T47D (cell line): ENCODE results near the gene ATP5F1E.
"Not testable (repeated sequence)": the region's sequence is repeated elsewhere in the genome, so short reads cannot be mapped to it uniquely, and the experiment has no call there.

Source experiments
- DNase-seq, 2 experiments: peaks; one replicate each; pipeline versions ENCODE4 v3.0.0 to v3.0.0-alpha.2; 2011 to 2012; ENCODE audit warnings: low read depth in 1 of 2, low spot score in 1 of 2
- JUND ChIP-seq: IDR thresholded peaks from 2 replicates; pipeline ENCODE4 v1.6.1; 2012; ENCODE audit warnings: low read depth
- in situ Hi-C: cut with HindIII; loops from 2 replicates; pipeline ENCODE4 v1.10.0; 2016; ENCODE audit warnings: low sequenced_read_pairs, low pct_unique_long_range_greater_than_20kb

ATP5F1E gene

DNA sequence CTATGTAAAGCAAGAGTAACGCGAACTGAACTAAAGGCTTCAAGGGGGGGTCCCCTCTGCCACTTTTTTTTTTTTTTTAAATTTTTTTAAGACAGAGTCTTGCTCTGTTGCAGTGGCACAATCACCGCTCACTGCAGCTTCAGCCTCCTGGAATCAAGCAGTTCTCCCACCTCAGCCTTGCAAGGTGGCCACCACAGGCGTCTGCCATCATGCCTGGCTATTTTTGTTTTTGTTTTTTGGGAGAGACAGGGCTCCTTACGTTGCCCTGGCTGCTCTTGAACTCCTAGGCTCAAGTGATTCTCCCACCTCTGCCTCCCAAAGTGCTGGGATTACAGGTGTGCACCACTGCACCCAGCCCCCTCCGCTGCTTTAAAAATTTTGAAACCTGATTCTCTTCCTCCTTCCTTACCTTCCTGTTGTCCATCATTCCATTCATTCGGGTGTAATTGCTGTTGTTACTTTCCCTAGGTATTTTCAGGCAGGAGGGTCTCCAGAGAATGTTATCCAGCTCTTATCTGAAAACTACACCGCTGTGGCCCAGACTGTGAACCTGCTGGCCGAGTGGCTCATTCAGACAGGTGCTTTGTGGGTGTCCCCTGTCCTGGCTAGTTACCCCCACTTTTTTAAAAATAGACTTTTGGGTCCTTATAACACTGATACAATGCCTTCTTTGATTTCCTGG, 45.7 kb downstream of the ATP5F1E start:
- DNase-seq: no peak
- no peak for TF ChIP-seq JUND
- in situ Hi-C loops: no loop called here

DNA sequence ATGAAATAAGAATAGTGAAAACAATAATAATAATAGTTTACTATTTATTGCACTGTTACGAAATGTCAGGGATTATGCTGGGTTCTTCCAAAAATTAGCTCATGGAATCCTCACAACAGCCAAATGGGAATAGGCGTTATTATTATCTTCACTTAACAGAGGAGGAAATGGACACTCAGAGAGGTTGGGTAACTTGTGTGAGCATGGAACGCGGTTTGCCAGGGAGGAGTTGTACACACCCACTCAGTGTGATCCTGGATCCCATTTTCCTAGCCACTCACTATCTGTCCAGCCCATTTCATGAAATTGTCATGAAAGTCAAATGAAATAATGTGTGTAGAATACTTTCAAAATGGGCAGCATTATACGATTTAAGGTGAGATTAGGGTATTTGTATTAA, 46.5 kb downstream of the ATP5F1E start:
- DNase-seq: no peak
- no peak for TF ChIP-seq JUND
- in situ Hi-C loops: no loop called here

DNA sequence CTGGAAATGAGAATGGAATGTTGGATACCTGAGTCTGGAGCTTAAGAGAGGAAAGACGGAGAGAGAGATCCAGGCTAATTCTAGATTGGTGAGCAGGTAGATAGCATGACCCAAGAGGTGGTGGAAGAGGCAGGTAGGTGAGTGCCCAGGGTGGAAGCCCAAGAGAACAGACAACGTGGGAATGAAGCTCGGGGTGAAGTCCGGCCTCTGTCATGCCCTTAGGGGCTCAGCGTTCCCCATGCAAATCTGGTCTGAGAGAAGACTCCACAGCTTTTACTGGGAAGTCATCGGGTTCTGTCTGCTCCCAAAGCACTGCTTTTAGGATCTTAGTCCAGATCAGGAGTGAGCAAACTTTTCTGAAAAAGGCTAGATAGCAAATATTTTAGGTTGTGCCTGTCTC, 47.4 kb downstream of the ATP5F1E start:
- no peak for TF ChIP-seq JUND
- in situ Hi-C loops: no loop called here
- DNase-seq: no peak

DNA sequence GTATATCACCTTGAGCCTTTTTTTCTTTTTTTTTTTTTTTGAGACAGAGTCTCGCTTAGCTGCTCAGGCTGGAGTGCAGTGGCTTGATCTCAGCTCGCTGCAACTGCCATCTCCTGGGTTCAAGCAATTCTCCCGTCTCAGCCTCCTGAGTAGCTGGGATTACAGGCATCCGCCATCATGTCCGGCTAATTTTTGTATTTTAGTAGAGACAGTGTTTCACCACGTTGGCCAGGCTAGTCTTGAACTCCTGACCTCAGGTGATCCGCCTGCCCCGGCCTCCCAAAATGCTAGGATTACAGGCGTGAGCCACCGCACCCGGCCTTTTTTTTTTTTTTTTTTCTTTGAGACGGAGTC, 49.0 kb downstream of the ATP5F1E start:
- in situ Hi-C loops, DNase-seq: not testable (repeated sequence)

DNA sequence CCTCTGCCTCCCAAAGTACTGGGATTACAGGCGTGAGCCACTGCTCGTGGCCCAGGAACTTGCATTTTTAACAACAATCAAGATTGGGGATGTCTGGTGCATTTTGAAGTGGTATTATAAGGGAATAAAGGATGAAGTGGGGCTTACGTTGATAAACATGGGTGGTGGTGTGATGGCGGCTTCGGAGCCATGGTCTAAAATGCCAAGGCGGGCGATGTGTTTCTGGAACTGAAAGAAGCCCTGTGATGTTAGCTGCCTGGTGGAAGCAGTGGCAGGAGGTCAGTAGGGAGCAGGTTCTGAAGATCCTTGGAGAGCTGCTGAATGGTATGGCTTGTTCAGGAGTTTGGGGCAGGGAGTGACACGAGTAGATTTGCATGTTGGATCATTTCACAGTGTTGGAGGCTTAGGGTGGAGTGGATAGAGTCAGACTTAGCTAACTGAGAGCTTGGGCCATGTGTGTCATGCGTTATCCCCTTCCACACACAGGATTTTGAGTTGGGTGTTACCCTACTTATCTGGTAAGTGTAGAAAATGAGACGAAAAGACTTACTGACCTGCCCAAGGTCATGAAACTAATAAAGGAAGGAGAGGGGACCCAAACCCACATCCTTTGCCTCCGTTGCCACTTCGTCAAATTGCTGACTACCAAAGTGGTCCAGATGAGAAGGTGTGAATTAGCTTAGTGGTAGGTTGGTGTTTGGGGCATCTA, 49.6 kb downstream of the ATP5F1E start:
- no peak for TF ChIP-seq JUND
- in situ Hi-C loops: no loop called here
- DNase-seq: no peak

DNA sequence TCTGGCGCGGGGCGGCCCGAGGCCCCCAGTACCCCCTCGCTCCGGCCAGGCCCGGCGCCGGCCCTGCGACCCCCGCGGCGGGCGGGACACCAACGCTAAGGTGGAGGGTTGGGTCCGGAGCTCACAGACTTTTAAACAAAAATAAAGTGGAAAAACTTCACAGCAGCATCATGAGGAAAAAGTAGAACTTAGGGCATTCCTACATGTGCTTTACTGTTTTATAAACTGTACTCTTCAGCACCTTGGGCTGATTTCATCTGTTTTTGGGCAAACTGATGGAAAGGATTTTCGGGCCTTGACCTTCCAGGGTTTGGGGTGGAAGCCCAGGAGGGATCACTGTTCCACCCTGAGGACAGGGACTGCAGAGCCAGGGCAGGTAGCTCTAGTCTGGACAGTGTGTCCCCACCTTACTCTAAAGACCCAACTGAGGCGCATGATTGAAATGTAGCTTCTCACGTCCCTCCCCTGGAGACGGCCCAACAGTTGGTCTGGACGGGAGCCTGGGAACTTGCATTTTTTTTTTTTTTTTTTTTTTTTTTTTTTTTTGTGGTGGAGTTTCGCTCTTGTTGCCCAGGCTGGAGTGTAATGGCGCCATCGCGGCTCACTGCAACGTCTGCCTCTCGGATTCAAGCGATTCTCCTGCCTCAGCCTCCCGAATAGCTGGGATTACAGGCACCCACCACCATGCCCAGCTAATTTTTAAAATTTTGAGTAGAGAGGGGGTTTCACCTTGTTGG, 50.3 kb downstream of the ATP5F1E start:
- in situ Hi-C loops: no loop called here
- peak in 1 of 2 experiments; percentile 55 for DNase-seq
- no peak for TF ChIP-seq JUND

DNA sequence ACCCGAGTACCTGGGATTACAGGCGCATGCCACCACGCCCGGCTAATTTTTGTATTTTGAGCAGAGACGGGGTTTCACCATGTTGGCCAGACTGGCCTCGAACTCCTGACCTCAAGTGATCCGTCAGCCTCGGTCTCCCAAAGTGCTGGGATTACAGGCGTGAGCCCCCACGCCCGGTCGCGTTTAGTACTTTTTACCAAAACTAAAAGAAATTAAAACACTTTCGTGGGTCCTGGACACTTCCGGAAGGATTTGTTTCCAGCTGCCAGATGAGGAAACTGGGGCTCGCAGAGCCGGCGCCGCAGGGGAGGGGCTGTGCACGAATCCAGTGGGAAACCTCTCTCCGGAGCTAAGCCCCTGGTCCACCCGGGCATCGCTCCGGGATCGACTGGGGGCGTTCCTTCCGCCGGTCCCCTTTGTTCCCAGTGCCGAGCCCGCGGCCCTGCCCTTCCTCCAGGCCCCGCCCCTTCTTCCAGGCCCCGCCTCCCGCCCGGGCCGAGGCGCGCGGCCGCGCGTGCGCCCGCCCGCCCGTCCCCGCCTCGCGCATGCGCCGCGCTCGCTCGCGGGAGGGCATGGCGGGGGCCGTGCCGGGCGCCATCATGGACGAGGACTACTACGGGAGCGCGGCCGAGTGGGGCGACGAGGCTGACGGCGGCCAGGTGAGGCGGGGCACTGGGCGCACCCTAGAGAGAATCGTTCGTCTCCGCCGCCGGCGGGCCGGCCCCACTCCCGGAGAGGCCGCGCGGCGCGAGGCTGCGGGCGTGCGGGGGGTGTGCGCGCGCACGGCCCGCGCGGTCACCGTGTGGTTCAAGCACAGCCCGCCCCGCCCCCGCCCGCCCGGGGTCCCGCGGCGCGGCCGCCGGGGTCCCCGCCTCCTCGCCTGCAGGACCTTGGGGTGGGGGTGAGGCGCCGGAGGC, 51.2 kb downstream of the ATP5F1E start, which contains the start of gene NELFCD:
TSS of gene NELFCD (plus strand) at position 546 of the 917 bp plus-strand sequence. CDS start at position 600, 54 bp downstream.
- in situ Hi-C loops: no loop called here
- DNase-seq: peak; percentile 92 to 98
- no peak for TF ChIP-seq JUND

DNA sequence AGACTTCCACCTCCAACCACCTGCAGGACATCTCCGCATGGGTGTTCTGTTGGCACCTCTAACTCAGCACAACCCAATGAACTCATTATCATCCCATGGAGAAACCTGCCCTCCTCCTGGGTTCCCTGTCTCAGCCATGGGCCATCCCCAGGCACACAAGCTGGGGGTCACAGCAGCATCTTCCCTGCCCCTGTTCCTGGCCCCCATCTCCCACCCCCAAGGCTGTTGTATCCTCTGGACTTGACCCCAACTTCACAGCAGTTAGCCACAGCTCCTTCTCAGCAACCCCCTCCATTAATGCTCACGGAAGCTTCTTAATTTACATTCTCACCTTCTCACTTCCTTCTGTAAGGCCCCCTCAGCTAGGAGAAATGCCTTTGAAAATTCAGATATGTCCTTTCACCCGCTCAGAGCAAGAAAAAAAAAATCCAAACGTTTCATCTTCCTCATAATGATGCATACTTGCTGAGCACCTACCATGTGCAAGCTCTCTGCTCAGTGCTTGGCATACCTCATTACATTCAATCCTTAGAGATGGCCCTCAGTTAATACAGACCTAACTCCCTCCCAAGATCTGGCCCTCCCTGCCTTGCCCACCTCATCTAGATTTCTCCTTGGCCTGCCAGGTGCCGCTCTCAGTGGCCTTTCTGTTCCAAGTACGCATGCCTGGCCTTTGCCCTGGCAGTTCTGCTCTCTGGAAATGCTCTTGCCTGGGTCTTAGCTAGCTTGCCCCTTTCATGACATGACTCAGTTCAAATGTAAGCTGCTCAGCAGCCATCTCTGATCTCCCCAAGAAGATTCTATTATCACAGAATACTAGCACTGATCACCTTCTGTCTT, 53.6 kb downstream of the ATP5F1E start:
- in situ Hi-C loops: no loop called here
- no peak for DNase-seq

DNA sequence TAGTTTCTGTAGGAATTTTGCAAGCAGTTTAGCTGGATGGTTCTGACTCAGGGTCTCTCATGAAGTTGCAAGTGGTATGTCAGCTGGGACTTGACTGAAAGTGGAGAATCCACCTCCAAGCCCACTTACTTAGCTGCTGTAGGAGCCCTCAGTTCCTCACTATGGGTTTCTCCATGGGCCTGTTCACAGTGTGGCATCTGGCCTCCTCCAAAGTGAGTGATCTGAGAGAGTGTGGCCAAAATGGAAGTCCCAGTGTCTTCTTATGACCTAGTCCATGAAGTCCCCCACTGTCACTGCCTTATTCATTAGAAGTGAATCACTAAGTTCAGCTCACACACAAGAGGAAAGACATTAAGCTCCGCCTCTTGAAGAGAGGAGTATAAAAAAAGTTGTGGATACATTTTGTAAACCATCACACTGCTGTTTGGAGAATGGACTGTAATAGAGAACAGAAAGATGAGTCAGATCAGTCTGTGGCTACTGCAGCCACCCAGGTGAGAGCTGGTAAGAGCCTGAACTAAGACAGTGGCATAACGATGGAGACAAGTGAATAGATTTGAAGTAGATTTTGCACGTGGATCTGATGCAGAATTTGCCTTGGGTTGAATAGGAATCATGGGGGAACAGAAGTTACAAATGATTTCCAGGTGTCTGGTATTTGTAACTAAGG, 55.9 kb downstream of the ATP5F1E start:
- DNase-seq: no peak
- in situ Hi-C loops: no loop called here
- TF ChIP-seq JUND: no peak

More for the DNA sequence above, 53.6 kb downstream of the ATP5F1E start:
- no peak for TF ChIP-seq JUND
